SH-SY5Y (cell line): ENCODE measurements around the gene LENEP.

Experiments
- GATA2 ChIP-seq: IDR thresholded peaks from 2 replicates; pipeline ENCODE4 v1.6.1; 2011; ENCODE audit warnings: mild to moderate bottlenecking, low read depth, low read length
- GATA3 ChIP-seq: IDR thresholded peaks from 2 replicates; pipeline ENCODE4 v1.6.1; 2011; ENCODE audit warnings: low read depth, mild to moderate bottlenecking, low read length, moderate library complexity

DNA sequence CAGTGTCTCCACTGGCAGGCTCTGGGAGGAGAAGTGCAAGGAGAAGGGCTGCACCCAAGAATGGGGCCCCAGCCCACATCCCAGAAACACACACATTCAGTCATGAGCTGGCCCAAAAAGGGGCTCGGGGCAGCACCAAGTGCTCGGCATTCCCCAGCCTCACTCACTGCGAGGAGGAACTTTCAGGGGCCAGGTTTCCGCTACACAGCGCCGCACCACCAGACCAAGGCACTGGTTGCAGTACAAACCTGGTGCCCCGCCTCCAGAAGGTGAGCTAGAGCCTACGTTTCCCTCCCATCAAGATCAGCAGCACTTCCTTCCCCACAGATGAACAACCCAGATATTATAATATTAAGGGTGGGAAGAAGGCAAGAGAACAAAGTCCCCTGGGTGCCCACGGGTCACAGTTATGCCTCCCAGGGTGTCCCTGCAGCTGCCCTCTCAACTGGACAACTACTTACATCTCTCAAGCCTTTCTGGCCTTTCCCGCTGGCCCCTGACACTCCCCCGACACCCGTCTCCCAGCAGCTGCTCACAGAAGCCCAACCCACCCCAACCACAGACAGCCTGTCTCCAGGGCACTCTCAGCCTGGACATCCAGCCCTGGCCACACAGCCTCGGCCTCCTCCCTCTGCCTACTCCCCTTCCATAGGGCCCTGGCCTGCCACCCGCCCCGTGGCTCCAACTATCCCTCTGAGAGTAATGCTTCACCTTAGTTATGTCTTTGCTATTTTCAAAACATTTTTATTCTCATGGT, 41.3 kb upstream of the LENEP start:
- TF ChIP-seq GATA3 (no peak), GATA2 (no peak)
